ENCODE measurements around the gene KCNJ14.
"Not testable (repeated sequence)": the region's sequence is repeated elsewhere in the genome, so short reads cannot be mapped to it uniquely, and the experiment has no call there.

KCNJ14 gene

GRCh38 chr19:48488478-48488877 lies 33.1 kb downstream of the KCNJ14 start:
- not testable (repeated sequence) for DNase-seq (ENCODE audit: low read depth)

GRCh38 chr19:48489608-48490216 lies 34.3 kb downstream of the KCNJ14 start:
- DNase-seq (ENCODE audit: low read depth), result peak; percentile 49

- peak; percentile 45 for DNase-seq (ENCODE audit: low read depth)
These were observed 35.8 kb downstream of the KCNJ14 start for GRCh38 chr19:48490981-48491792.

GRCh38 chr19:48491793-48492123 lies 36.4 kb downstream of the KCNJ14 start:
- no peak for DNase-seq (ENCODE audit: low read depth)

GRCh38 chr19:48492925-48493717 lies 37.7 kb downstream of the KCNJ14 start:
- DNase-seq (ENCODE audit: low read depth), result peak; percentile 99

- DNase-seq (ENCODE audit: low read depth), result no peak
These were observed 38.5 kb downstream of the KCNJ14 start for GRCh38 chr19:48493718-48494401.

GRCh38 chr19:48495396-48495795 lies 40.0 kb downstream of the KCNJ14 start:
- DNase-seq (ENCODE audit: low read depth), result peak; percentile 54

- DNase-seq (ENCODE audit: low read depth), result no peak
These were observed 41.8 kb downstream of the KCNJ14 start for GRCh38 chr19:48496959-48497727.

GRCh38 chr19:48497728-48498594 lies 42.6 kb downstream of the KCNJ14 start:
- no peak for DNase-seq (ENCODE audit: low read depth)

GRCh38 chr19:48498595-48499311 lies 43.4 kb downstream of the KCNJ14 start:
- no peak for DNase-seq (ENCODE audit: low read depth)

GRCh38 chr19:48499316-48500090 lies 44.1 kb downstream of the KCNJ14 start:
- no peak for DNase-seq (ENCODE audit: low read depth)

GRCh38 chr19:48500830-48501493 lies 45.6 kb downstream of the KCNJ14 start:
- DNase-seq (ENCODE audit: low read depth), result no peak

- DNase-seq (ENCODE audit: low read depth), result peak; percentile 95
These were observed 46.3 kb downstream of the KCNJ14 start for GRCh38 chr19:48501494-48502349.

GRCh38 chr19:48502350-48503018 lies 47.1 kb downstream of the KCNJ14 start:
- DNase-seq (ENCODE audit: low read depth), result no peak

GRCh38 chr19:48506138-48506733 lies 50.9 kb downstream of the KCNJ14 start:
- DNase-seq (ENCODE audit: low read depth), result no peak

- no peak for DNase-seq (ENCODE audit: low read depth)
These were observed 52.6 kb downstream of the KCNJ14 start for GRCh38 chr19:48507911-48508439.
